ENCODE results near the gene GAB1.

The GAB1 gene

GRCh38 chr4:143337600-143338287 lies 1.1 kb downstream of the GAB1 start:
- no peak for DNase-seq (ENCODE audit: low spot score)

GRCh38 chr4:143338313-143338712 lies 1.6 kb downstream of the GAB1 start:
- DNase-seq (ENCODE audit: low spot score), result no peak
- no peak for TF ChIP-seq CTCF (IDR thresholded peaks at IDR 0.05; ENCODE audit: extremely low read depth, missing control alignments)

More at GRCh38 chr4:143337600-143338287, 1.1 kb downstream of the GAB1 start:
- no peak for TF ChIP-seq CTCF (IDR thresholded peaks at IDR 0.05; ENCODE audit: extremely low read depth, missing control alignments)

GRCh38 chr4:143339497-143339896 lies 2.8 kb downstream of the GAB1 start:
- no peak for DNase-seq (ENCODE audit: low spot score)
- TF ChIP-seq CTCF (IDR thresholded peaks at IDR 0.05; ENCODE audit: extremely low read depth, missing control alignments), result no peak

- no peak for DNase-seq (ENCODE audit: low spot score)
- no peak for TF ChIP-seq CTCF (IDR thresholded peaks at IDR 0.05; ENCODE audit: extremely low read depth, missing control alignments)
These were observed 4.6 kb downstream of the GAB1 start for GRCh38 chr4:143341186-143341755.

GRCh38 chr4:143343276-143343831 lies 6.7 kb downstream of the GAB1 start:
- TF ChIP-seq CTCF (IDR thresholded peaks at IDR 0.05; ENCODE audit: extremely low read depth, missing control alignments), result no peak
- DNase-seq (ENCODE audit: low spot score), result no peak

GRCh38 chr4:143344041-143344440 lies 7.4 kb downstream of the GAB1 start:
- DNase-seq (ENCODE audit: low spot score), result no peak
- no peak for TF ChIP-seq CTCF (IDR thresholded peaks at IDR 0.05; ENCODE audit: extremely low read depth, missing control alignments)

- no peak for DNase-seq (ENCODE audit: low spot score)
- TF ChIP-seq CTCF (IDR thresholded peaks at IDR 0.05; ENCODE audit: extremely low read depth, missing control alignments), result no peak
These were observed 8.1 kb downstream of the GAB1 start for GRCh38 chr4:143344774-143345173.
